ENCODE measurements around the gene TSPO2.

TSPO2 gene

GRCh38 chr6:41036186-41036585 lies 6.1 kb upstream of the TSPO2 start:
- H3K4me3 ChIP-seq (ENCODE audit: low read depth, low read length) = no peak overlapping the region
- no peak for TF ChIP-seq CTCF (IDR thresholded peaks at IDR 0.05; ENCODE audit: low read depth, low read length)
- no peak for DNase-seq (ENCODE audit: low read depth, low spot score)
- in situ Hi-C loops (cut with HindIII; ENCODE audit: low sequenced_read_pairs) = no loop called here

- H3K4me3 ChIP-seq (ENCODE audit: low read depth, low read length) = no peak overlapping the region
- DNase-seq (ENCODE audit: low read depth, low spot score) = no peak
- in situ Hi-C loops (cut with HindIII; ENCODE audit: low sequenced_read_pairs) = no loop called here
- TF ChIP-seq CTCF (IDR thresholded peaks at IDR 0.05; ENCODE audit: low read depth, low read length) = no peak
Observed at GRCh38 chr6:41036601-41037000, 5.7 kb upstream of the TSPO2 start.

GRCh38 chr6:41037107-41037900 lies 5.0 kb upstream of the TSPO2 start:
- no peak for DNase-seq (ENCODE audit: low read depth, low spot score)
- TF ChIP-seq CTCF (IDR thresholded peaks at IDR 0.05; ENCODE audit: low read depth, low read length) = no peak
- in situ Hi-C loops (cut with HindIII; ENCODE audit: low sequenced_read_pairs) = no loop called here

GRCh38 chr6:41038205-41038604 lies 4.1 kb upstream of the TSPO2 start:
- no peak for TF ChIP-seq CTCF (IDR thresholded peaks at IDR 0.05; ENCODE audit: low read depth, low read length)
- no peak overlapping the region for H3K4me3 ChIP-seq (ENCODE audit: low read depth, low read length)
- in situ Hi-C loops (cut with HindIII; ENCODE audit: low sequenced_read_pairs) = no loop called here
- no peak for DNase-seq (ENCODE audit: low read depth, low spot score)

More at GRCh38 chr6:41037107-41037900, 5.0 kb upstream of the TSPO2 start:
- H3K4me3 ChIP-seq (ENCODE audit: low read depth, low read length) = no peak overlapping the region

DNA sequence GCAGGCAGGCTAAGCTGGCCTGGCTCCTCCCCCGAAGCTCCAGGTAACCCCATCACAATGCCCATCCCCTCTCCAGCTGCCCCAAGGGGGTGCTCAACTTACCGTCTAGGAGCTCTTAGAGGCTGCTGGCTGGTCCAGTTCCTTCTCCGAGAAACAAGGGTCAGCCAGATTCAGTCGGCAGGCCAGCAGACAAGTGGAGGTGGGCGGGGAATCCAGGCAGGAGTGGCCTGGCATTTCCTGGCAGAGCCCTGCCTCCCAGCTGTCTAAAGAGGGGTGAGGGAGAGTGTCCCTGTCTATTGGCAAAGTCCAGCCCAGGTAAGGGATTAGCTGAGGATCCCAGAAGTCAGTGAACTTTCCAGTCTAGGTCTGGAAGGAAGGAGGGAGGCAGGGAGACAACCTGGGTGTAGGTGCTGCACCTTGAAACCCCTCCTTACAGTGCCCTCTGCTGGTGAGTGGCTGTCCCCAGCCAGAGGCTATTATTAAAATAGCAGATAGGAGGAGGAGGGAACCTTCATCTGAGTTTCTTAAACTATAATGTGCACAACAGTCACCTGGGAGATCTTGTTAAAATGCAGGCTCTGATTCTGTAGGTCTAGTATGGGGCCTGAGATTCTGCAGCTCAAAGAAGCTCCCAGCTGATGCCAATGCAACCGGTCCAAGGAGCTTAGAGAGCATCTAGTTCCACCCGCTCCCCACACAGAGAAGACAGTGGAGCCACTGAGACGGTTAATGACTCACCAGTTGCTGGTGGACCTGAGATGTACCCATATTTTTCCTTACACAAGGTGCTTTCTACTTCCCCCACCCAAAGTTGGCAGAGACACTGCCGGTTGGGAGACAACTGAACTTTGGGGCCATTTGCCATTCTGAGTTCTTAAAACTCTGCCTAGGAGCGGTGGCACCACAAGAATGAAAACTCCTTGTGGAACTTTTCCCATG lies 2.9 kb upstream of the TSPO2 start, which contains the start of gene UNC5CL:
Gene UNC5CL, minus strand, starts transcription at position 162 of the 939 bp plus-strand sequence. CDS start 4,147 bp downstream, outside the sequence.
- peak; percentile 77 for TF ChIP-seq CTCF (IDR thresholded peaks at IDR 0.05; ENCODE audit: low read depth, low read length)
- DNase-seq (ENCODE audit: low read depth, low spot score) = no peak

DNA sequence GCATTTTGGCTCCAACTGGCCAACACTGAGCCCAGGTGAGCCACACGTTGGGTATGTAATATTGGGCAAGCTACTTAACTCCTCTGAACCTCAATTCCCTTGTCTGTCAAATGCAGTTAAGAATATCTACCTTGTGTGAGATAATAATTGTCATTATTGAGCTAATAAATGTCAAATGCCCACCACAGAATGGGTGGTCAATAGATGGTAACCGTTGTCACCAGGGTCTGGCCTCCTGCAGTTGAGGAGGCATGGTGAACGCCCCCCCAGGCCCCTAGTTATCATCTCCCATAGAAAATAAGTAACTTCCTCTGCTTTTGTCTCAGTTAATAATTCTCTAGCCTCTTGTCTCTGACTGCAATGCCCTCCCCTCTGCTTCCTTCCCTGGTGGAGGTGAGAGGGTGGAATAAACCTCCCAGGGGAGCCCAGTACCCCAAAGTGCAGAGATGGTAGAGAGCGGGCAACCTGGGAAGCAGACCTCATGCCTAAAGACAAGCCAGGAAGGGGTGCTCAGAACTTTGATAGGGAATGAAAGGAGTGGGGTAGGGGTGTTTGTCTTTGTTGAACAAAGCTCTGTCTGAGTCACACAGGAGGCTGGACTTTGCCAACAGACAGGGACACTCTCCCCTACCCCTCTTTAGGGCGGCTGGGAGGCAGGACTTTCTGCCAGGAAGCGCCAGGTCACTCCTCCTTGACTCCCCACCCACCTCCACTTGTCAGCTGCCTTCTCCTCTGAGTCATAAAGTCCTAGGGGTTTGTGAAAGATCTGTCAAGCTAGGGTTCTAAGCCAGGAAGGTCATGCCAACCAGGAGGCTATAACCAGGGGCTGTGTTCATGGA lies 1.9 kb upstream of the TSPO2 start:
- in situ Hi-C loops (cut with HindIII; ENCODE audit: low sequenced_read_pairs) = no loop called here
- no peak for TF ChIP-seq CTCF (IDR thresholded peaks at IDR 0.05; ENCODE audit: low read depth, low read length)
- DNase-seq (ENCODE audit: low read depth, low spot score) = no peak
- H3K4me3 ChIP-seq (ENCODE audit: low read depth, low read length) = no peak overlapping the region

More for the DNA sequence above, 2.9 kb upstream of the TSPO2 start, which contains the start of gene UNC5CL:
- in situ Hi-C loops (cut with HindIII; ENCODE audit: low sequenced_read_pairs) = no loop called here
- no peak within 1 kb of the TSS for H3K4me3 ChIP-seq (ENCODE audit: low read depth, low read length)

Data from astrocyte of the spinal cord (primary cell).